B cell (primary cell): ENCODE data around the gene C14orf119. TPM values are rescaled to one million over a fixed set of nuclear protein-coding genes. Genes with fewer than 3 reads are reported as not detected.

Experiments
- ATAC-seq: fragments of 200-7000 bp; cut with Tn5 transposase; one replicate; pipeline ENCODE4 v1.10.0; 2021; ENCODE audit warnings: low read depth, mild to moderate bottlenecking, moderate number of reproducible peaks, moderate library complexity
- CTCF ChIA-PET: fragments of 350-600 bp; sonication (Branson Sonifier 250); formaldehyde crosslinking; loops from one replicate; lab custom pipeline; 2021; ENCODE audit warnings: antibody characterized with exemption, inconsistent platforms; lab: Charles Lee
- POLR2A ChIA-PET: fragments of 350-600 bp; sonication (Branson Sonifier 250); formaldehyde crosslinking; loops from one replicate; lab custom pipeline; 2021; ENCODE audit warnings: antibody characterized with exemption; lab: Charles Lee
- DNase-seq: peaks from one replicate; pipeline ENCODE4 v3.0.0; 2013
- H2AFZ ChIP-seq: 2 replicates; pipeline ENCODE4 v1.6.1; 2012; ENCODE audit warnings: mild to moderate bottlenecking, low read depth, low read length; ENCODE audit not compliant: insufficient read depth, poor library complexity, severe bottlenecking
- H3K27ac ChIP-seq, 2 donors: 1 replicate in 1 of 2; 2 replicates in 1 of 2; pipeline ENCODE4 v1.5.1; 2012 to 2013; ENCODE audit warnings: low read length in 2 of 2, mild to moderate bottlenecking in 2 of 2, moderate library complexity in 1 of 2
- H3K27me3 ChIP-seq, 4 experiments: fragments of 200-600 bp in 1 of 4; sonication (generic) in 1 of 4; replicated peaks in 1 of 4; 1 replicate in 2 of 4; 2 replicates in 2 of 4; pipeline versions ENCODE4 v1.6.1 to v1.7.0; 2013 to 2016; ENCODE audit warnings: low read length in 3 of 4, mild to moderate bottlenecking in 2 of 4, mixed read lengths in 1 of 4, moderate library complexity in 1 of 4; ENCODE audit not compliant: insufficient read depth in 4 of 4, control insufficient read depth in 3 of 4; ENCODE audit errors: control extremely low read depth in 1 of 4
- H3K36me3 ChIP-seq, 2 experiments: replicated peaks in 1 of 2; 1 replicate in 1 of 2; 2 replicates in 1 of 2; pipeline versions ENCODE4 v1.6.1 to v1.7.1; 2013; ENCODE audit warnings: low read length in 1 of 2; ENCODE audit not compliant: insufficient read depth in 2 of 2, control insufficient read depth in 1 of 2; ENCODE audit errors: control extremely low read depth in 1 of 2, extremely low read depth in 1 of 2
- H3K4me1 ChIP-seq, 2 donors: fragments of 200-600 bp in 1 of 2; sonication (generic) in 1 of 2; 1 replicate in 1 of 2; 2 replicates in 1 of 2; pipeline versions ENCODE4 v1.5.1 to v1.6.1; 2013 to 2017; ENCODE audit warnings: low read length in 2 of 2; ENCODE audit not compliant: control insufficient read depth in 2 of 2, insufficient read depth in 2 of 2
- H3K4me2 ChIP-seq: replicated peaks from 2 replicates; pipeline ENCODE3; 2012; ENCODE audit warnings: mild to moderate bottlenecking, low read depth, low read length; ENCODE audit not compliant: poor library complexity, severe bottlenecking
- H3K4me3 ChIP-seq, 5 experiments: fragments of 200-600 bp in 1 of 5; sonication (generic) in 1 of 5; 1 replicate in 3 of 5; 2 replicates in 2 of 5; pipeline versions ENCODE4 v1.5.1 to v1.7.0; 2011 to 2016; ENCODE audit warnings: low read length in 4 of 5, mild to moderate bottlenecking in 4 of 5, low read depth in 2 of 5, control low read depth in 1 of 5, moderate library complexity in 1 of 5; ENCODE audit not compliant: insufficient read depth in 1 of 5; ENCODE audit errors: control extremely low read depth in 1 of 5, extremely low read depth in 1 of 5
- H3K79me2 ChIP-seq: fragments of 200-600 bp; sonication (generic); one replicate; pipeline ENCODE4 v1.6.0; 2016; ENCODE audit warnings: low read length; ENCODE audit not compliant: control insufficient read depth, insufficient read depth
- H3K9ac ChIP-seq: fragments of 200-600 bp; sonication (generic); 2 replicates; pipeline ENCODE4 v1.6.1; 2017; ENCODE audit warnings: mild to moderate bottlenecking, low read length, moderate library complexity
- H3K9me3 ChIP-seq, 3 donors: one replicate each; pipeline versions ENCODE4 v1.6.1 to v1.7.1; 2013; ENCODE audit warnings: low read length in 2 of 3; ENCODE audit not compliant: control insufficient read depth in 2 of 3, insufficient read depth in 1 of 3; ENCODE audit errors: control extremely low read depth in 1 of 3
- H4K20me1 ChIP-seq: 2 replicates; pipeline ENCODE4 v1.6.0; 2012; ENCODE audit warnings: mild to moderate bottlenecking, low read length; ENCODE audit not compliant: insufficient read depth, control insufficient read depth, poor library complexity, severe bottlenecking
- H3K27ac Mint-ChIP-seq: one replicate; pipeline ENCODE4 v1.8.0; 2021; ENCODE audit warnings: mixed read lengths
- H3K27me3 Mint-ChIP-seq: one replicate; pipeline ENCODE4 v1.8.0; 2021; ENCODE audit warnings: mixed read lengths
- H3K4me1 Mint-ChIP-seq: one replicate; pipeline ENCODE4 v1.8.0; 2021; ENCODE audit warnings: mixed read lengths
- H3K4me3 Mint-ChIP-seq: one replicate; pipeline ENCODE4 v1.8.0; 2021; ENCODE audit warnings: mixed read lengths
- H3K9me3 Mint-ChIP-seq: one replicate; pipeline ENCODE4 v1.8.0; 2022; ENCODE audit warnings: mixed read lengths; ENCODE audit not compliant: insufficient read depth
- CTCF ChIP-seq: fragments of 200-600 bp; IDR thresholded peaks from one replicate; pipeline ENCODE4 v1.8.0; 2022; ENCODE audit warnings: antibody characterized with exemption, mild to moderate bottlenecking
- EZH2 ChIP-seq: IDR thresholded peaks from 2 replicates; pipeline ENCODE4 v1.6.1; 2012; ENCODE audit warnings: borderline replicate concordance, low read depth, mild to moderate bottlenecking, moderate library complexity, low read length; ENCODE audit not compliant: insufficient read depth, poor library complexity, severe bottlenecking
- WGBS: methylation state at CpG from one replicate; pipeline ENCODE4 v1.1.5; 2013; ENCODE audit warnings: missing lambda C conversion rate; ENCODE audit not compliant: insufficient coverage; 5-methylcytosine and 5-hydroxymethylcytosine counted together
- intact Hi-C: fragments of 100-400 bp; cut with micrococcal nuclease; formaldehyde crosslinking; loops from one replicate; pipeline ENCODE4 v1.10.0; 2022
- polyA plus RNA-seq: library from polyadenylated mRNA; depleted of rRNA; stranded (reverse); fragments of >200 nt; gene quantifications from 2 replicates; pipeline ENCODE4 v1.2.3, GENCODE V29; 2012
- total RNA-seq, 2 donors: library from RNA; stranded (reverse); fragments of 120-200 nt in 1 of 2; gene quantifications; 1 replicate in 1 of 2; 2 replicates in 1 of 2; pipeline versions ENCODE4 v1.2.3 to v1.2.4, GENCODE V29; 2013 to 2022

Gene C14orf119
- total and polyA plus RNA-seq, 2 donors (not counting 1 experiment from before 2014, with no cell fraction given): 12.2 to 30.6 TPM

- H3K4me3 ChIP-seq: no peak overlapping the region
- no peak for TF ChIP-seq EZH2
- no peak for TF ChIP-seq CTCF
- H3K4me1 ChIP-seq: no peaks in the 10 kb centered on the region
- ChIA-PET CTCF (interaction anchor here (1.7 kb wide), 1 partner anchor 16 kb away, joined by 6 read pairs; the partner anchor contains the start of gene CEBPE), POLR2A (no interaction called here)
- intact Hi-C loops: no loop called here
- 95% methylated on average over 2 of the region's 2 CpGs for WGBS
- no peaks in the 10 kb centered on the region for H3K27me3 ChIP-seq
- H3K9me3 ChIP-seq: no peaks in the 10 kb centered on the region
- ATAC-seq (no peak), DNase-seq (no peak)
- Mint-ChIP-seq H3K4me3 (no peak overlapping the region), H3K27me3 (no peaks in the 10 kb centered on the region), H3K4me1 (peaks cover 11% of the 10 kb centered on the region), H3K27ac (no peak overlapping the region), H3K9me3 (no peaks in the 10 kb centered on the region)
- H3K36me3 ChIP-seq: peaks cover 5 to 21% of the 10 kb centered on the region in 2 experiments
- H3K27ac ChIP-seq: no peak overlapping the region
- peaks cover under 1% of the 10 kb centered on the region for H4K20me1 ChIP-seq
- peaks cover 21% of the 10 kb centered on the region for H3K79me2 ChIP-seq
- no peak overlapping the region for H3K4me2 ChIP-seq
- H2AFZ ChIP-seq: no peak overlapping the region
- H3K9ac ChIP-seq: no peak overlapping the region
These were observed 7.5 kb downstream of the C14orf119 start for GRCh38 chr14:23102801-23103200.

GRCh38 chr14:23103581-23103980 is 8.3 kb downstream of the C14orf119 start:
- no peaks in the 10 kb centered on the region for H3K27me3 ChIP-seq
- Mint-ChIP-seq H3K27ac (no peak overlapping the region), H3K4me3 (no peak overlapping the region), H3K4me1 (peaks cover 10% of the 10 kb centered on the region), H3K9me3 (no peaks in the 10 kb centered on the region), H3K27me3 (no peaks in the 10 kb centered on the region)
- H4K20me1 ChIP-seq: no peaks in the 10 kb centered on the region
- no peak overlapping the region for H2AFZ ChIP-seq
- H3K36me3 ChIP-seq: peaks cover 2 to 13% of the 10 kb centered on the region in 2 experiments
- no peak overlapping the region for H3K27ac ChIP-seq
- WGBS: 89% methylated on average over 4 of the region's 4 CpGs
- H3K4me3 ChIP-seq: no peak overlapping the region
- peaks cover 15% of the 10 kb centered on the region for H3K79me2 ChIP-seq
- no peak overlapping the region for H3K9ac ChIP-seq
- peaks cover 0 to 6% (median 0%) of the 10 kb centered on the region in 3 donors for H3K9me3 ChIP-seq
- ChIA-PET POLR2A (no interaction called here), CTCF (interaction anchor here (1.1 to 1.7 kb wide), 3 partner anchors 9 to 17 kb away, joined by 4 to 6 read pairs (median 5); partner anchors contain the start of genes ACIN1, C14orf119 and CEBPE)
- ATAC-seq (no peak), DNase-seq (no peak)
- intact Hi-C loops: no loop called here
- no peak overlapping the region for H3K4me2 ChIP-seq
- H3K4me1 ChIP-seq: no peaks in the 10 kb centered on the region
- TF ChIP-seq EZH2 (no peak), CTCF (no peak)
